ENCODE data around the gene GPR157.
A peak's percentile ranks its signal among the peaks of the same experiment; 100 is the strongest.

The GPR157 gene, protein sequence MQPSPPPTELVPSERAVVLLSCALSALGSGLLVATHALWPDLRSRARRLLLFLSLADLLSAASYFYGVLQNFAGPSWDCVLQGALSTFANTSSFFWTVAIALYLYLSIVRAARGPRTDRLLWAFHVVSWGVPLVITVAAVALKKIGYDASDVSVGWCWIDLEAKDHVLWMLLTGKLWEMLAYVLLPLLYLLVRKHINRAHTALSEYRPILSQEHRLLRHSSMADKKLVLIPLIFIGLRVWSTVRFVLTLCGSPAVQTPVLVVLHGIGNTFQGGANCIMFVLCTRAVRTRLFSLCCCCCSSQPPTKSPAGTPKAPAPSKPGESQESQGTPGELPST

GRCh38 chr1:9128520-9129265 lies at the start of gene GPR157:
GPR157 (minus strand) TSS chr1:9129102; CDS start chr1:9129027, 75 bp downstream.
- peak within 1 kb of the TSS; percentile 99 for H3K4me2 ChIP-seq
- peaks cover 15% of the 10 kb centered on the region; the same call in 1 of the 2 replicates for H3K27me3 ChIP-seq
- H3K36me3 ChIP-seq: no peaks in the 10 kb centered on the region
- no peaks in the 10 kb centered on the region for H3K9me3 ChIP-seq
- H3K4me3 ChIP-seq: peak within 1 kb of the TSS; percentile 81
- H3K9ac ChIP-seq: peak within 1 kb of the TSS; percentile 79
- peaks cover 23% of the 10 kb centered on the region; the same call in 1 of the 2 replicates for H4K20me1 ChIP-seq
- H3K4me1 ChIP-seq: peaks cover 52% of the 10 kb centered on the region
- peak within 1 kb of the TSS; percentile 79 for H3K27ac ChIP-seq
- no peak for TF ChIP-seq Cebpa-rat (IDR thresholded peaks at IDR 0.05)

DNA sequence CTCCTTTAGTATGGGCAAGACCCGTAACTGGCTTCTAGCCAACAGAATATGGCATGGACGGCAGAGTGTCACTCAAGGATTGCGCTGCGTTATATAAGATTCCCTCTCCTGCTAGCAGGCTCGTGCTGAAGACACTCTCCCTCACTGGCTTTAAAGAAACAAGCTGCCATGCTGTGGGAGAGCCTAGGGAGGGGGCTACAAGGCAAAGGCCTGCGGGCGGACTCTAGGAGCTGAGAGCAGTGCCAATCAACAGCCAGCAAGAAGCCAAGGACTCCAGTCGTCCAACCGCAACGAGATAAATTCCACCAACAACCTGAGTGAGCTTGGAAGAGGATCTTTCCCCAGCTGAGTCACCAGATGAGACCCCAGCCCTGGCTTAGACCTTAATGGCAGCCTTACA lies 45.9 kb upstream of the GPR157 start:
- H4K20me1 ChIP-seq: peaks cover 29% of the 10 kb centered on the region; the same call in 1 of the 2 replicates
- H3K27me3 ChIP-seq: no peaks in the 10 kb centered on the region
- no peaks in the 10 kb centered on the region for H3K9me3 ChIP-seq
- no peak overlapping the region for H3K4me3 ChIP-seq
- peaks cover 7% of the 10 kb centered on the region; the same call in 1 of the 2 replicates for H3K4me1 ChIP-seq
- no peak overlapping the region for H3K27ac ChIP-seq
- no peak overlapping the region for H3K4me2 ChIP-seq
- no peak overlapping the region for H3K9ac ChIP-seq
- no peaks in the 10 kb centered on the region for H3K36me3 ChIP-seq
- no peak for TF ChIP-seq Cebpa-rat (IDR thresholded peaks at IDR 0.05)

- Histone ChIP-seq H3K4me3 (no peak overlapping the region), H3K36me3 (no peaks in the 10 kb centered on the region), H3K4me1 (0 out of 2 replicates have a peak, but pooled peaks cover 2% of the 10 kb centered on the region), H3K4me2 (no peak overlapping the region), H3K9ac (no peak overlapping the region), H3K27ac (no peak overlapping the region), H4K20me1 (peaks cover 35% of the 10 kb centered on the region; the same call in 1 of the 2 replicates), H3K9me3 (no peaks in the 10 kb centered on the region), H3K27me3 (no peaks in the 10 kb centered on the region)
- TF ChIP-seq Cebpa-rat (IDR thresholded peaks at IDR 0.05): no peak
These were observed 45.3 kb upstream of the GPR157 start for GRCh38 chr1:9174243-9174642.

DNA sequence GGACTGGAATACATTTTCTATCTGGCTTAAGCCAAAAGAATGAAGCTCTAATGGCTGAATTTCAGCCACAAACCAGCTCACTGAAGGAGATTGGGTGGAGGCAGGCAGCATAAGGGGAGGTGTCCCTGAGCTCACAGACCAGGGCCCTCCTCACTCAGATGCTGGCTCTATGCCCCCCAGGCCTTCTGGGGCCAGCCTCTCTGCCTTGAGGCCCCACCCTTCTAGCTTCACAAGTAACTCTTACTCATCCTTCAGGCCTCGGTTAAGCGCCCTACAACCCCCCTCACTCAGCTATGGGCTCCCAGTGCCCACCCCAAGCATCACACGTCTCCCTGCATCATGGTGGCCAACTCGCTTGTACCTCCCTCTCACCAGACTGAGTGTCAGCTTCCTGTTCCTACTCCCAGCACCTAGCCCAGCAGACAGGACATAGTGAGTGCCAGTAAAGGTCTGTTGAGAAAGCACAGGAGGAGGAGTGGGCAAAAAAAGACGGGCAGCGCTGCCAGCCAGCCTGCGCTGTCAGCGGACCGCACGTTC lies 40.8 kb upstream of the GPR157 start:
- no peaks in the 10 kb centered on the region for H3K36me3 ChIP-seq
- no peaks in the 10 kb centered on the region for H3K9me3 ChIP-seq
- no peaks in the 10 kb centered on the region for H3K27me3 ChIP-seq
- H3K4me3 ChIP-seq: no peak overlapping the region
- TF ChIP-seq Cebpa-rat (IDR thresholded peaks at IDR 0.05): no peak
- H3K9ac ChIP-seq: no peak overlapping the region
- peaks cover 28% of the 10 kb centered on the region for H3K4me1 ChIP-seq
- peaks cover 42% of the 10 kb centered on the region; the same call in 1 of the 2 replicates for H4K20me1 ChIP-seq
- no peak overlapping the region for H3K27ac ChIP-seq
- H3K4me2 ChIP-seq: no peak overlapping the region

GRCh38 chr1:9167638-9168037 lies 38.7 kb upstream of the GPR157 start:
- no peak overlapping the region for H3K27ac ChIP-seq
- no peak for TF ChIP-seq Cebpa-rat (IDR thresholded peaks at IDR 0.05)
- H3K4me2 ChIP-seq: no peak overlapping the region
- H3K9me3 ChIP-seq: no peaks in the 10 kb centered on the region
- H3K36me3 ChIP-seq: no peaks in the 10 kb centered on the region
- peaks cover 48% of the 10 kb centered on the region for H3K4me1 ChIP-seq
- no peak overlapping the region for H3K9ac ChIP-seq
- H3K27me3 ChIP-seq: no peaks in the 10 kb centered on the region
- peaks cover 46% of the 10 kb centered on the region; the same call in 1 of the 2 replicates for H4K20me1 ChIP-seq
- H3K4me3 ChIP-seq: no peak overlapping the region

GRCh38 chr1:9166289-9167235 lies 37.7 kb upstream of the GPR157 start:
- Histone ChIP-seq H3K4me3 (no peak overlapping the region), H3K36me3 (no peaks in the 10 kb centered on the region), H3K27ac (peak overlapping the region; percentile 41; the same call in 1 of the 2 replicates), H3K4me1 (peaks cover 52% of the 10 kb centered on the region), H4K20me1 (peaks cover 44% of the 10 kb centered on the region; the same call in 1 of the 2 replicates), H3K9ac (no peak overlapping the region), H3K4me2 (peak overlapping the region; percentile 75), H3K27me3 (no peaks in the 10 kb centered on the region), H3K9me3 (no peaks in the 10 kb centered on the region)
- no peak for TF ChIP-seq Cebpa-rat (IDR thresholded peaks at IDR 0.05)

DNA sequence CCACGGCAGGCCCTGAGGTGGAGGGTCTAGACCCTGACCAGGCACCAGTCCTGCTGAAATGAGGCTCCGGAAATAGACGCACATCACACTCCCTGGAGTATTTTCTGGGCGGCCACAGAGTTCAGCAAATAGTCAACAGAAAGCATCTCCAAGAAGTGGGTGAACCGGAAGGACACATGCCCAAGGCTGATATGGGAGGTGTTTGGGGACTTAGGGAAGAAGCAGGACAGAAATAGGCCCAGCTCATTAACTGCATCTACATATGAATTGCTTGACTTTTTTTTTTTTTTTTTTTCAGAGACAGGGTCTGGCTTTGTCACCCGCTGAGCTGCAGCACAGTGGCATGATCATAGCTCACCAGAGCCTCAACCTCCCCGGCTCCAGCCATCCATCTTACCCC lies 36.5 kb upstream of the GPR157 start:
- peaks cover 41% of the 10 kb centered on the region; the same call in 1 of the 2 replicates for H4K20me1 ChIP-seq
- H3K9me3 ChIP-seq: no peaks in the 10 kb centered on the region
- H3K36me3 ChIP-seq: no peaks in the 10 kb centered on the region
- H3K9ac ChIP-seq: no peak overlapping the region
- peak overlapping the region; percentile 45; the same call in 1 of the 2 replicates for H3K27ac ChIP-seq
- no peaks in the 10 kb centered on the region; the same call in 1 of the 2 replicates for H3K27me3 ChIP-seq
- H3K4me1 ChIP-seq: peaks cover 52% of the 10 kb centered on the region
- peak overlapping the region; percentile 75 for H3K4me2 ChIP-seq
- no peak overlapping the region for H3K4me3 ChIP-seq
- TF ChIP-seq Cebpa-rat (IDR thresholded peaks at IDR 0.05): no peak

- peak overlapping the region; percentile 75 for H3K4me2 ChIP-seq
These were observed 36.0 kb upstream of the GPR157 start for GRCh38 chr1:9164919-9165318.

DNA sequence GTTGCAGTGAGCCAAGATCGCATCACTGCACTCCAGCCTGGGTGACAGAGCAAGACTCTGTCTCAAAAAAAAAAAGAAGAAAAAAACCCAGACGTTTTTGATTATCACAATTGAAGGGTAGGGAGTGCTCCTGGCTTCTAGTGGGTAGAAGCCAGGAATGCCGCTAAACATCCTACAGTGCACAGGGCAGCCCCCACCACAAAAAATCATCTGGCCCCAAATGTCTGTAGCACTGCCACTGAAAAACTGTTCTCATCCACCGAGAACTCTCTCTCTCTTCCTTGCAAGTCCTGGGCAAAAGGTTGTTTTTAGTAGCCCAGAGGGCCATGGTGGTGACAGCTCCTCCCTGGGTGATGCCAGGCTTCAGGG lies 35.6 kb upstream of the GPR157 start:
- H3K27ac ChIP-seq: peak overlapping the region; percentile 45; the same call in 1 of the 2 replicates
- H3K4me2 ChIP-seq: peak overlapping the region; percentile 75
- no peaks in the 10 kb centered on the region for H3K36me3 ChIP-seq
- peaks cover 39% of the 10 kb centered on the region; the same call in 1 of the 2 replicates for H4K20me1 ChIP-seq
- peaks cover 52% of the 10 kb centered on the region for H3K4me1 ChIP-seq
- no peak overlapping the region for H3K4me3 ChIP-seq
- TF ChIP-seq Cebpa-rat (IDR thresholded peaks at IDR 0.05): no peak
- no peaks in the 10 kb centered on the region; the same call in 1 of the 2 replicates for H3K27me3 ChIP-seq
- H3K9me3 ChIP-seq: no peaks in the 10 kb centered on the region
- no peak overlapping the region for H3K9ac ChIP-seq

More at GRCh38 chr1:9164919-9165318, 36.0 kb upstream of the GPR157 start:
- no peaks in the 10 kb centered on the region; the same call in 1 of the 2 replicates for H3K27me3 ChIP-seq
- H3K9me3 ChIP-seq: no peaks in the 10 kb centered on the region
- H3K9ac ChIP-seq: no peak overlapping the region
- no peak overlapping the region for H3K4me3 ChIP-seq
- no peaks in the 10 kb centered on the region for H3K36me3 ChIP-seq
- H3K27ac ChIP-seq: peak overlapping the region; percentile 45; the same call in 1 of the 2 replicates
- peaks cover 52% of the 10 kb centered on the region for H3K4me1 ChIP-seq
- TF ChIP-seq Cebpa-rat (IDR thresholded peaks at IDR 0.05): no peak
- H4K20me1 ChIP-seq: peaks cover 43% of the 10 kb centered on the region; the same call in 1 of the 2 replicates
